GM12878 (cell line): ENCODE measurements around the gene DLX1. TPM values are rescaled to one million over a fixed set of nuclear protein-coding genes. Genes with fewer than 3 reads are reported as not detected.

Experiments used
- ATAC-seq: fragments of 200-7000 bp; cut with Tn5 transposase; 3 replicates; pipeline ENCODE4 v1.9.1; 2020; ENCODE audit warnings: mild to moderate bottlenecking, moderate library complexity
- BruUV-seq: library from RNA; stranded (reverse); fragments of 400-500 nt; replicated peaks from 2 replicates; lab custom pipeline; 2021; lab: Mats Ljungman, UMichigan
- CTCF ChIA-PET: fragments of 300-600 bp; sonication (Branson Sonifier 250); formaldehyde crosslinking; extraction: SDS; loops from one replicate; lab custom pipeline; 2021; ENCODE audit warnings: inconsistent platforms; lab: Yijun Ruan, JAX
- POLR2A ChIA-PET: fragments of 350-600 bp; formaldehyde crosslinking; extraction: SDS; loops from one replicate; lab custom pipeline; 2021; ENCODE audit warnings: inconsistent platforms; lab: Charles Lee
- RAD21 ChIA-PET: fragments of 300-600 bp; sonication (Branson Sonifier 250); formaldehyde crosslinking; loops from one replicate; lab custom pipeline; 2023; ENCODE audit warnings: antibody characterized with exemption; ENCODE audit not compliant: unreplicated experiment; lab: Charles Lee
- SMC1A ChIA-PET: fragments of 300-600 bp; sonication (Branson Sonifier 250); formaldehyde crosslinking; loops from one replicate; lab custom pipeline; 2023; ENCODE audit not compliant: unreplicated experiment, uncharacterized antibody; lab: Charles Lee
- DNase-seq: peaks from one replicate; pipeline ENCODE4 v3.0.0-alpha.2; 2011; ENCODE audit warnings: low read depth, low spot score
- FAIRE-seq: peaks from 3 replicates; lab custom pipeline; 2011; peaks lifted over from hg19 to GRCh38; lab: Jason Lieb, UNC
- H2AFZ ChIP-seq: 2 replicates; pipeline ENCODE4 v1.6.0; 2011; ENCODE audit warnings: low read depth, low read length, control low read depth; ENCODE audit not compliant: control insufficient read depth
- H3K27ac ChIP-seq: 2 replicates; pipeline ENCODE4 v1.5.1; 2011; ENCODE audit warnings: control low read depth; ENCODE audit not compliant: control insufficient read depth, insufficient read depth
- H3K27me3 ChIP-seq, 2 experiments: replicated peaks in 1 of 2; 2 replicates each; pipeline versions ENCODE4 v1.6.0 to v1.6.1; 2011; ENCODE audit warnings: low read length in 1 of 2; ENCODE audit not compliant: control insufficient read depth in 2 of 2, insufficient read depth in 2 of 2
- H3K36me3 ChIP-seq, 2 experiments: 2 replicates each; pipeline ENCODE4 v1.5.1; 2011; ENCODE audit warnings: low read length in 1 of 2; ENCODE audit not compliant: control insufficient read depth in 2 of 2, insufficient read depth in 2 of 2
- H3K4me1 ChIP-seq: 2 replicates; pipeline ENCODE4 v1.6.1; 2011; ENCODE audit warnings: mild to moderate bottlenecking, low read length, moderate library complexity, mixed read lengths; ENCODE audit not compliant: control insufficient read depth, insufficient read depth
- H3K4me2 ChIP-seq: 2 replicates; pipeline ENCODE4 v1.6.0; 2011; ENCODE audit warnings: control low read depth; ENCODE audit not compliant: control insufficient read depth, insufficient read depth
- H3K4me3 ChIP-seq: fragments of 200-600 bp; sonication (generic); 2 replicates; pipeline ENCODE4 v1.5.1; 2016
- H3K79me2 ChIP-seq: 2 replicates; pipeline ENCODE4 v1.6.0; 2011; ENCODE audit warnings: low read length; ENCODE audit not compliant: control insufficient read depth, insufficient read depth
- H3K9ac ChIP-seq: 2 replicates; pipeline ENCODE4 v1.8.0; 2011; ENCODE audit warnings: low read length, control low read depth, mixed read lengths; ENCODE audit not compliant: control insufficient read depth, insufficient read depth
- H3K9me3 ChIP-seq: replicated peaks from 3 replicates; pipeline ENCODE4 v1.5.1; 2011; ENCODE audit warnings: mild to moderate bottlenecking, low read length; ENCODE audit not compliant: control insufficient read depth, insufficient read depth
- H4K20me1 ChIP-seq: 2 replicates; pipeline ENCODE4 v1.6.0; 2011; ENCODE audit not compliant: control insufficient read depth, insufficient read depth
- BCL11A ChIP-seq: IDR thresholded peaks from 2 replicates; pipeline ENCODE4 v1.6.1; 2011; ENCODE audit warnings: low read depth, low read length
- ESRRA ChIP-seq: IDR thresholded peaks from 2 replicates; pipeline ENCODE4 v1.6.1; 2012; ENCODE audit warnings: mild to moderate bottlenecking, low read length, improper control_type of control experiment
- GABPA ChIP-seq: IDR thresholded peaks from 2 replicates; pipeline ENCODE4 v1.6.1; 2014; ENCODE audit warnings: antibody characterized with exemption, low read depth, mild to moderate bottlenecking, inconsistent platforms
- JUNB ChIP-seq: IDR thresholded peaks from 2 replicates; pipeline ENCODE4 v1.6.1; 2016; ENCODE audit warnings: antibody characterized with exemption, mild to moderate bottlenecking
- MLLT1 ChIP-seq: fragments of 450-650 bp; IDR thresholded peaks from 2 replicates; pipeline ENCODE4 v1.6.1; 2016; ENCODE audit warnings: mild to moderate bottlenecking
- NFXL1 ChIP-seq: fragments of 450-650 bp; IDR thresholded peaks from 2 replicates; pipeline ENCODE4 v1.6.1; 2017; ENCODE audit warnings: antibody characterized with exemption, mild to moderate bottlenecking, borderline replicate concordance
- PBX3 ChIP-seq: IDR thresholded peaks from 2 replicates; pipeline ENCODE4 v1.6.1; 2011; ENCODE audit warnings: mild to moderate bottlenecking, low read depth, low read length, moderate library complexity; ENCODE audit not compliant: insufficient replicate concordance
- PRDM15 ChIP-seq: fragments of 450-650 bp; formaldehyde crosslinking; IDR thresholded peaks from 2 replicates; pipeline ENCODE4 v1.4.0; 2020; ENCODE audit warnings: mild to moderate bottlenecking, moderate library complexity
- RUNX3 ChIP-seq: IDR thresholded peaks from 2 replicates; pipeline ENCODE4 v1.6.1; 2012; ENCODE audit warnings: low read length, inconsistent platforms
- SPI1 ChIP-seq: IDR thresholded peaks from 2 replicates; pipeline ENCODE4 v1.6.1; 2011; ENCODE audit warnings: low read depth, mild to moderate bottlenecking, low read length, moderate library complexity, borderline replicate concordance; ENCODE audit not compliant: insufficient read depth
- ZSCAN29 ChIP-seq: fragments of 450-650 bp; IDR thresholded peaks from 2 replicates; pipeline ENCODE4 v1.6.1; 2017; ENCODE audit warnings: mild to moderate bottlenecking, moderate library complexity
- WGBS: methylation state at CpG from one replicate; pipeline ENCODE4 v1.1.6; 2016; ENCODE audit warnings: low lambda C conversion rate; ENCODE audit not compliant: insufficient replicate concordance, insufficient coverage; ENCODE audit errors: missing lambda C conversion rate; 5-methylcytosine and 5-hydroxymethylcytosine counted together
- in situ Hi-C: fragments of 300-500 bp; cut with MboI; formaldehyde crosslinking; loops from 9 replicates; pipeline ENCODE4 v1.14.3; 2018; ENCODE audit warnings: mixed read lengths
- intact Hi-C: fragments of 100-400 bp; cut with micrococcal nuclease; formaldehyde crosslinking; loops from one replicate; pipeline ENCODE4 v1.14.2; 2022; ENCODE audit not compliant: unreplicated experiment
- polyA plus RNA-seq, 11 experiments: library from polyadenylated mRNA; depleted of rRNA in 4 of 11; unstranded in 6 of 11; stranded (reverse) in 5 of 11; fragments of >200 nt; fragmentation: Nextera tagmentation in 4 of 11; fragmentation: Illumina TruSeq in 1 of 11; extraction: Ambion mirVana in 4 of 11; extraction: Trizol in 1 of 11; gene quantifications; 1 replicate in 1 of 11; 2 replicates in 10 of 11; pipeline versions ENCODE4 v1.2.1 to v1.2.3, GENCODE V29; 2011 to 2016; ENCODE audit warnings: inconsistent platforms in 2 of 11, missing spikeins in 2 of 11, low read depth in 1 of 11
- total RNA-seq, 4 experiments: library from RNA; depleted of rRNA in 3 of 4; stranded (reverse); fragments of >200 nt in 3 of 4; fragmentation: Illumina TruSeq in 1 of 4; extraction: Trizol in 1 of 4; gene quantifications; 2 replicates each; pipeline versions ENCODE4 v1.2.1 to v1.2.3, GENCODE V29; 2013 to 2021
- TF ChIP-seq, protein P1 (sequence below): IDR thresholded peaks from 2 replicates; pipeline ENCODE4 v1.6.1; 2011; ENCODE audit warnings: low read depth, low read length, improper control_type of control experiment, borderline replicate concordance
- TF ChIP-seq, protein P2 (sequence below): fragments of 450-650 bp; IDR thresholded peaks from 2 replicates; pipeline ENCODE4 v1.6.1; 2017; ENCODE audit warnings: mild to moderate bottlenecking
- TF ChIP-seq, protein P3 (sequence below): IDR thresholded peaks from 2 replicates; pipeline ENCODE4 v1.6.1; 2011; ENCODE audit warnings: borderline replicate concordance, low read depth, mild to moderate bottlenecking, moderate library complexity, mixed read lengths, low read length; ENCODE audit not compliant: insufficient read depth; ENCODE audit errors: extremely low read length

DLX1 gene
- total and polyA plus RNA-seq, 10 of the 15 experiments (the other 5 are each of a cell fraction or from before 2014, with no cell fraction given), result 0.06 TPM; not detected in 9

DNA sequence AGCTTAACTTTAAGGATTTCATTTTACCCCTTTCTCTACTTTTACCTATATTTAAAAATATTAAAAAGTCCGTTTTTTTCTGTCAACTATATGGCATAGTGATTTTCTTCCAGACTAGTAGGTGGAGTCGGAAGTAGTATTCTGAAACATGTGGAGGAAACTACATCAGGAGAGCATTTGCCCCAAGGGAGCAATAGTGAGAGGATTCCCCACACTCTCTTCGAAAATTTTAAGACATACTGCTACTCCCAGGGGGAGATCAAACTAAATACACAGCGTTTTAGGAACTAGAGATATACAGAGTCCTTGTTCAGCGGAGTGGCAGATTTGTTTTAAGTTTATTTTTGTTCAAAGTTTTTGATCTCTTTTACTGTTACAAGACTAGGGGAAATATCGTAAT, 45.0 kb upstream of the DLX1 start:
- no peak overlapping the region for H3K9ac ChIP-seq
- TF ChIP-seq RUNX3 (no peak), PBX3 (no peak), SPI1 (no peak), PRDM15 (CRISPR knock-in tag) (no peak), JUNB (no peak), ZSCAN29 (no peak), MLLT1 (no peak), ESRRA (no peak), NFXL1 (no peak), GABPA (no peak), BCL11A (no peak)
- TF ChIP-seq, protein P1, sequence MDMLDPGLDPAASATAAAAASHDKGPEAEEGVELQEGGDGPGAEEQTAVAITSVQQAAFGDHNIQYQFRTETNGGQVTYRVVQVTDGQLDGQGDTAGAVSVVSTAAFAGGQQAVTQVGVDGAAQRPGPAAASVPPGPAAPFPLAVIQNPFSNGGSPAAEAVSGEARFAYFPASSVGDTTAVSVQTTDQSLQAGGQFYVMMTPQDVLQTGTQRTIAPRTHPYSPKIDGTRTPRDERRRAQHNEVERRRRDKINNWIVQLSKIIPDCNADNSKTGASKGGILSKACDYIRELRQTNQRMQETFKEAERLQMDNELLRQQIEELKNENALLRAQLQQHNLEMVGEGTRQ, result no peak
- TF ChIP-seq, protein P2, sequence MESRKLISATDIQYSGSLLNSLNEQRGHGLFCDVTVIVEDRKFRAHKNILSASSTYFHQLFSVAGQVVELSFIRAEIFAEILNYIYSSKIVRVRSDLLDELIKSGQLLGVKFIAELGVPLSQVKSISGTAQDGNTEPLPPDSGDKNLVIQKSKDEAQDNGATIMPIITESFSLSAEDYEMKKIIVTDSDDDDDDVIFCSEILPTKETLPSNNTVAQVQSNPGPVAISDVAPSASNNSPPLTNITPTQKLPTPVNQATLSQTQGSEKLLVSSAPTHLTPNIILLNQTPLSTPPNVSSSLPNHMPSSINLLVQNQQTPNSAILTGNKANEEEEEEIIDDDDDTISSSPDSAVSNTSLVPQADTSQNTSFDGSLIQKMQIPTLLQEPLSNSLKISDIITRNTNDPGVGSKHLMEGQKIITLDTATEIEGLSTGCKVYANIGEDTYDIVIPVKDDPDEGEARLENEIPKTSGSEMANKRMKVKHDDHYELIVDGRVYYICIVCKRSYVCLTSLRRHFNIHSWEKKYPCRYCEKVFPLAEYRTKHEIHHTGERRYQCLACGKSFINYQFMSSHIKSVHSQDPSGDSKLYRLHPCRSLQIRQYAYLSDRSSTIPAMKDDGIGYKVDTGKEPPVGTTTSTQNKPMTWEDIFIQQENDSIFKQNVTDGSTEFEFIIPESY, result no peak
- TF ChIP-seq, protein P3, sequence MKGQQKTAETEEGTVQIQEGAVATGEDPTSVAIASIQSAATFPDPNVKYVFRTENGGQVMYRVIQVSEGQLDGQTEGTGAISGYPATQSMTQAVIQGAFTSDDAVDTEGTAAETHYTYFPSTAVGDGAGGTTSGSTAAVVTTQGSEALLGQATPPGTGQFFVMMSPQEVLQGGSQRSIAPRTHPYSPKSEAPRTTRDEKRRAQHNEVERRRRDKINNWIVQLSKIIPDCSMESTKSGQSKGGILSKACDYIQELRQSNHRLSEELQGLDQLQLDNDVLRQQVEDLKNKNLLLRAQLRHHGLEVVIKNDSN, result no peak
- SMC1A ChIA-PET, result interaction anchor here (0.7 kb wide), 1 partner anchor 223 kb away, joined by 3 read pairs; no protein-coding TSS in a partner anchor
- H3K4me3 ChIP-seq, result no peak overlapping the region
- POLR2A ChIA-PET, result no interaction called here
- 68% methylated on average over 6 of the region's 6 CpGs for WGBS
- H3K4me2 ChIP-seq, result no peak overlapping the region
- no peak overlapping the region for H3K27ac ChIP-seq
- no peaks in the 10 kb centered on the region for H4K20me1 ChIP-seq
- CTCF ChIA-PET, result no interaction called here
- intact Hi-C loops, result no loop called here
- no peak for DNase-seq
- ATAC-seq, result no peak
- H3K9me3 ChIP-seq, result no peaks in the 10 kb centered on the region
- no peaks in the 10 kb centered on the region for H3K27me3 ChIP-seq
- no peaks in the 10 kb centered on the region for H3K4me1 ChIP-seq
- H3K36me3 ChIP-seq, result no peaks in the 10 kb centered on the region
- no TSS peak for BruUV-seq
- RAD21 ChIA-PET, result no interaction called here
- H3K79me2 ChIP-seq, result no peaks in the 10 kb centered on the region
- H2AFZ ChIP-seq, result no peak overlapping the region
- FAIRE-seq, result no peak
- in situ Hi-C loops, result no loop called here
